HL-60 (cell line): ENCODE measurements around the gene CLEC4C.
A peak's percentile ranks its signal among the peaks of the same experiment; 100 is the strongest.

Source experiments
- DNase-seq, 2 experiments: peaks; one replicate each; pipeline ENCODE4 v3.0.0-alpha.2; 2010 to 2020; ENCODE audit warnings: low read depth in 1 of 2, low spot score in 1 of 2
- H3K27ac ChIP-seq: fragments of 250-450 bp; sonication (Bioruptor Pico); replicated peaks from 2 replicates; pipeline ENCODE4 v1.5.1; 2020; ENCODE audit warnings: mild to moderate bottlenecking, moderate library complexity
- H3K27me3 ChIP-seq: fragments of 250-450 bp; sonication (Bioruptor Pico); 2 replicates; pipeline ENCODE4 v1.5.1; 2021; ENCODE audit warnings: mild to moderate bottlenecking, moderate library complexity; ENCODE audit not compliant: insufficient read depth, poor library complexity, severe bottlenecking
- H3K4me3 ChIP-seq: replicated peaks from 2 replicates; pipeline ENCODE4 v1.5.1; 2011; ENCODE audit warnings: mild to moderate bottlenecking, control low read depth, low read length; ENCODE audit not compliant: insufficient read depth
- CTCF ChIP-seq: IDR thresholded peaks from one replicate; pipeline ENCODE4 v1.5.1; 2011; ENCODE audit warnings: low read length, control low read depth, inconsistent platforms; ENCODE audit not compliant: insufficient read depth
- GABPA ChIP-seq: IDR thresholded peaks from 2 replicates; pipeline ENCODE4 v1.6.1; 2012; ENCODE audit warnings: low read depth
- POLR2AphosphoS5 ChIP-seq: IDR thresholded peaks from 2 replicates; pipeline ENCODE4 v1.6.1; 2012; ENCODE audit warnings: low read depth
- REST ChIP-seq: IDR thresholded peaks from 2 replicates; pipeline ENCODE4 v1.6.1; 2012; ENCODE audit warnings: low read depth; ENCODE audit not compliant: insufficient replicate concordance
- SPI1 ChIP-seq: IDR thresholded peaks from 2 replicates; pipeline ENCODE4 v1.6.1; 2012; ENCODE audit warnings: low read depth, mild to moderate bottlenecking, borderline replicate concordance

The CLEC4C gene

GRCh38 chr12:7781274-7781673 is 34.1 kb upstream of the CLEC4C start:
- TF ChIP-seq CTCF (no peak), REST (no peak), POLR2AphosphoS5 (no peak), SPI1 (no peak), GABPA (no peak)
- H3K27me3 ChIP-seq, result no peaks in the 10 kb centered on the region
- no peak for DNase-seq
- H3K27ac ChIP-seq, result no peak overlapping the region
- no peak overlapping the region for H3K4me3 ChIP-seq

GRCh38 chr12:7769999-7770398 is 22.8 kb upstream of the CLEC4C start:
- TF ChIP-seq REST (no peak), CTCF (no peak), SPI1 (no peak), POLR2AphosphoS5 (no peak), GABPA (no peak)
- no peak overlapping the region for H3K4me3 ChIP-seq

GRCh38 chr12:7758766-7759140 is 11.6 kb upstream of the CLEC4C start:
- DNase-seq, result peak in 1 of 2 experiments; percentile 8
- no peak overlapping the region for H3K27ac ChIP-seq
- H3K27me3 ChIP-seq, result no peaks in the 10 kb centered on the region

More at GRCh38 chr12:7769999-7770398, 22.8 kb upstream of the CLEC4C start:
- no peak overlapping the region for H3K27ac ChIP-seq
- H3K27me3 ChIP-seq, result no peaks in the 10 kb centered on the region
- no peak for DNase-seq

More at GRCh38 chr12:7758766-7759140, 11.6 kb upstream of the CLEC4C start:
- no peak for TF ChIP-seq REST
- TF ChIP-seq POLR2AphosphoS5, result no peak
- TF ChIP-seq GABPA, result no peak
- TF ChIP-seq CTCF, result no peak
- TF ChIP-seq SPI1, result no peak
- no peak overlapping the region for H3K4me3 ChIP-seq
